ENCODE measurements around the gene TRMT61A.

TRMT61A gene

GRCh38 chr14:103569408-103569807 is 40.4 kb downstream of the TRMT61A start:
- DNase-seq: no peak

GRCh38 chr14:103574104-103574503 is 45.1 kb downstream of the TRMT61A start:
- no peak for DNase-seq

GRCh38 chr14:103574707-103575285 is 45.8 kb downstream of the TRMT61A start:
- no peak for DNase-seq

- DNase-seq: peak; percentile 59
Observed at GRCh38 chr14:103576371-103577024, 47.5 kb downstream of the TRMT61A start.

GRCh38 chr14:103578401-103579075 is 49.5 kb downstream of the TRMT61A start:
- no peak for DNase-seq

- DNase-seq: no peak
Observed at GRCh38 chr14:103581206-103581605, 52.2 kb downstream of the TRMT61A start.

GRCh38 chr14:103581954-103582703 is 53.1 kb downstream of the TRMT61A start:
- no peak for DNase-seq

- no peak for DNase-seq
Observed at GRCh38 chr14:103584326-103584915, 55.4 kb downstream of the TRMT61A start.
